ENCODE results near the gene MICAL2. TPM values are rescaled to one million over a fixed set of nuclear protein-coding genes. Genes with fewer than 3 reads are reported as not detected.

Gene MICAL2
- total RNA-seq, 4 donors from 2014 or later, result 27.4 to 63.6 (median 51.9) TPM

DNA sequence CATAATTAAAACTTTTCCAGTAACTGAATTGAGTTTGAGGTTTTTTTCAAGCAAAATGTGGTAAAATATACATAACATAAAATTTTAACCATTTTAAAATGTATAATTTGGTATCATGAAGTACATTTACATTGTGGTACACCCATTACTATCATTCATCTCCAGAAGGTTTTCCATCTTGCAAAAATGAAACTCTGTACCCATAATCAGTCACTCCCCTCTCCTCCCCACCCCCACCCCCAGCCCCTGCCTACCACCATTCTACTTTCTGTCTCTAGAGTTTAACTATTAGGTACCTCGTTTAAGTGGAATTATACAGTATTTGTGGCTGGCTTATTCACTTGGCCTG is 63.7 kb downstream of the MICAL2 start:
- H3K9me3 ChIP-seq, result no peaks in the 10 kb centered on the region
- TF ChIP-seq, protein P1, sequence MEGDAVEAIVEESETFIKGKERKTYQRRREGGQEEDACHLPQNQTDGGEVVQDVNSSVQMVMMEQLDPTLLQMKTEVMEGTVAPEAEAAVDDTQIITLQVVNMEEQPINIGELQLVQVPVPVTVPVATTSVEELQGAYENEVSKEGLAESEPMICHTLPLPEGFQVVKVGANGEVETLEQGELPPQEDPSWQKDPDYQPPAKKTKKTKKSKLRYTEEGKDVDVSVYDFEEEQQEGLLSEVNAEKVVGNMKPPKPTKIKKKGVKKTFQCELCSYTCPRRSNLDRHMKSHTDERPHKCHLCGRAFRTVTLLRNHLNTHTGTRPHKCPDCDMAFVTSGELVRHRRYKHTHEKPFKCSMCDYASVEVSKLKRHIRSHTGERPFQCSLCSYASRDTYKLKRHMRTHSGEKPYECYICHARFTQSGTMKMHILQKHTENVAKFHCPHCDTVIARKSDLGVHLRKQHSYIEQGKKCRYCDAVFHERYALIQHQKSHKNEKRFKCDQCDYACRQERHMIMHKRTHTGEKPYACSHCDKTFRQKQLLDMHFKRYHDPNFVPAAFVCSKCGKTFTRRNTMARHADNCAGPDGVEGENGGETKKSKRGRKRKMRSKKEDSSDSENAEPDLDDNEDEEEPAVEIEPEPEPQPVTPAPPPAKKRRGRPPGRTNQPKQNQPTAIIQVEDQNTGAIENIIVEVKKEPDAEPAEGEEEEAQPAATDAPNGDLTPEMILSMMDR (IDR thresholded peaks at IDR 0.05), result no peak
- no peak for TF ChIP-seq POLR2A (IDR thresholded peaks at IDR 0.05)
- H3K27me3 ChIP-seq, result no peaks in the 10 kb centered on the region
- H3K27ac ChIP-seq, result no peak overlapping the region
- H3K36me3 ChIP-seq, result no peaks in the 10 kb centered on the region
- no peak for DNase-seq
- intact Hi-C loops (cut with DNase I), result no loop called here
- no peak overlapping the region for H3K4me3 ChIP-seq (replicated peaks in 1 of 3)
- WGBS, 2 donors, result 61 to 63% methylated on average over 1 of the region's 1 CpG
- peaks cover 3 to 12% of the 10 kb centered on the region in 2 donors for H3K4me1 ChIP-seq

DNA sequence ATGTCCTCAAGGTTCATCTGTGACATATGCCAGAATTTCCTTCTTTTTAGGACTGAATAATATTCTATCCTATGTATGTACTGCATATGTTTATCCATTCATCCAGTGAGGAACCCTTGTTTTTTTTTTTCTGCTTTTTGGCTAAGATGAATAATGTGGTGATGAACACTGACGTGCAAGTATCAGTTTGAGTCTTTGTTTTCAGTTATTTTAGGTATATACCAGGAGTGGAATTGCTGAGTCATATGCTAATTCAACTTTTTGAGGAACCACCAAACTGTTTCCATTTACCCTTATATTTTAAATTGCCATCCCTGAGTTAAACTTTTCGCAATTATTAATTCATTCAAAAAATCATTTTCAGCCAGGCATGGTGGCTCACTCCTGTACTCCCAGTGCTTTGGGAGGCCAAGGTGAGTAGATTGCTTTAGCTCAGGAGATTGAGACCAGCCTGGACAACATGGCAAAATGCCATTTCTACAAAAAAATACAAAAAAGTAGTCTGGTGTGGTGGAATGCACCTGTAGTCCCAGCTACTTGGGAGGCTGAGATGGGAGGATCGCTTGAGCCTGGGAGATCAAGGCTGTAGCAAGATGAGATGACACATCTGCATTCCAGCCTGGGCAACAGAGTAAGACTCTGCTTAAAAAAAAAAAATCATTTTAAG is 64.2 kb downstream of the MICAL2 start:
- H3K27me3 ChIP-seq, result no peaks in the 10 kb centered on the region
- WGBS, 2 donors, result 88 to 91% methylated on average over 3 of the region's 3 CpGs
- H3K36me3 ChIP-seq, result no peaks in the 10 kb centered on the region
- no peak for DNase-seq
- H3K9me3 ChIP-seq, result no peaks in the 10 kb centered on the region
- no peak for TF ChIP-seq POLR2A (IDR thresholded peaks at IDR 0.05)
- TF ChIP-seq, protein P1 (IDR thresholded peaks at IDR 0.05), result no peak
- H3K27ac ChIP-seq, result no peak overlapping the region
- peaks cover 8 to 17% of the 10 kb centered on the region in 2 donors for H3K4me1 ChIP-seq
- intact Hi-C loops (cut with DNase I), result no loop called here
- H3K4me3 ChIP-seq (replicated peaks in 1 of 3), result no peak overlapping the region

- intact Hi-C loops (cut with DNase I), result no loop called here
- TF ChIP-seq POLR2A (IDR thresholded peaks at IDR 0.05), result no peak
- TF ChIP-seq, protein P1 (IDR thresholded peaks at IDR 0.05), result no peak
- H3K4me1 ChIP-seq, result peaks cover 11 to 21% of the 10 kb centered on the region in 2 donors
Measured at GRCh38 chr11:12175694-12176241, 65.4 kb downstream of the MICAL2 start.

DNA sequence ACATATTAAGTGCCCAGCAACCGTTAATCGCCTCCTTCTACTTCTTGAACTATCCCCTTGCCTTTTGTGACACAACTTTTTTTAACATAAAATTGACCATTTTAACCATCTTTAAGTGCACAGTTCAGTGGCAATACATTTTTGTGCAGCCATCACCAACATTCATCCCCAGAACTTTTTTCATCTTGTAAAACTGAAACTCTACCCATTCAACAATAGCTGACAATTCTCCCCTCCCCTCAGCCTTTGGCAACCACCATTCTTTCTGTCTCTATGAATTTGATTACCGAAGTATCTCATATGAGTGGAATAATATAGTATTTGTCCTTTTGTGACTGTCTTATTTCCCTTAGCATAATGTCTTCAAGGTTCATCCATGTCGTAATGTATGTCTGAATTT is 66.0 kb downstream of the MICAL2 start:
- Histone ChIP-seq H3K4me1 (peaks cover 16% of the 10 kb centered on the region in 2 donors), H3K4me3 (replicated peaks in 1 of 3) (no peak overlapping the region), H3K36me3 (no peaks in the 10 kb centered on the region), H3K9me3 (no peaks in the 10 kb centered on the region), H3K27ac (no peak overlapping the region), H3K27me3 (no peaks in the 10 kb centered on the region)
- DNase-seq, result no peak
- WGBS, 2 donors, result 95% methylated on average over 4 of the region's 4 CpGs
- intact Hi-C loops (cut with DNase I), result no loop called here
- TF ChIP-seq, protein P1 (IDR thresholded peaks at IDR 0.05), result no peak
- TF ChIP-seq POLR2A (IDR thresholded peaks at IDR 0.05), result no peak

More at GRCh38 chr11:12175694-12176241, 65.4 kb downstream of the MICAL2 start:
- Histone ChIP-seq H3K36me3 (no peaks in the 10 kb centered on the region), H3K27ac (no peak overlapping the region), H3K4me3 (replicated peaks in 1 of 3) (no peak overlapping the region), H3K27me3 (no peaks in the 10 kb centered on the region), H3K9me3 (no peaks in the 10 kb centered on the region)
- 40 to 63% methylated on average over 4 of the region's 4 CpGs for WGBS, 2 donors
- DNase-seq, result no peak

- intact Hi-C loops (cut with DNase I), result no loop called here
- H3K36me3 ChIP-seq, result no peaks in the 10 kb centered on the region
- no peak overlapping the region for H3K27ac ChIP-seq
- H3K27me3 ChIP-seq, result no peaks in the 10 kb centered on the region
- 67 to 73% methylated on average over 3 of the region's 3 CpGs for WGBS, 2 donors
- DNase-seq, result no peak
- no peaks in the 10 kb centered on the region for H3K9me3 ChIP-seq
- TF ChIP-seq, protein P1 (IDR thresholded peaks at IDR 0.05), result no peak
- TF ChIP-seq POLR2A (IDR thresholded peaks at IDR 0.05), result no peak
- H3K4me3 ChIP-seq (replicated peaks in 1 of 3), result no peak overlapping the region
- peaks cover 29% of the 10 kb centered on the region in 2 donors for H3K4me1 ChIP-seq
Measured at GRCh38 chr11:12177739-12178338, 67.4 kb downstream of the MICAL2 start.

All from thyroid gland (tissue), 4 donors.